ENCODE measurements around the gene OGDHL.
A peak's percentile ranks its signal among the peaks of the same experiment; 100 is the strongest.
"Not testable (repeated sequence)": the region's sequence is repeated elsewhere in the genome, so short reads cannot be mapped to it uniquely, and the experiment has no call there.

The OGDHL gene

GRCh38 chr10:49756031-49756430 is 6.1 kb downstream of the OGDHL start:
- no peak for DNase-seq

- DNase-seq = not testable (repeated sequence)
Measured at GRCh38 chr10:49754951-49755350, 7.2 kb downstream of the OGDHL start.

GRCh38 chr10:49752584-49752983 is 9.5 kb downstream of the OGDHL start:
- no peak for DNase-seq

- no peak for DNase-seq
Measured at GRCh38 chr10:49751636-49752510, 10.2 kb downstream of the OGDHL start.

- DNase-seq = no peak
Measured at GRCh38 chr10:49751216-49751615, 10.9 kb downstream of the OGDHL start.

- no peak for DNase-seq
Measured at GRCh38 chr10:49750546-49750945, 11.6 kb downstream of the OGDHL start.

GRCh38 chr10:49749556-49750491 is 12.3 kb downstream of the OGDHL start:
- DNase-seq = no peak

GRCh38 chr10:49749144-49749543 is 13.0 kb downstream of the OGDHL start:
- no peak for DNase-seq

GRCh38 chr10:49748006-49748405 is 14.1 kb downstream of the OGDHL start:
- DNase-seq = no peak

- no peak for DNase-seq
Measured at GRCh38 chr10:49747303-49747646, 14.8 kb downstream of the OGDHL start.

GRCh38 chr10:49746626-49747302 is 15.4 kb downstream of the OGDHL start:
- DNase-seq = no peak

- no peak for DNase-seq
Measured at GRCh38 chr10:49745756-49746155, 16.4 kb downstream of the OGDHL start.

GRCh38 chr10:49744924-49745605 is 17.1 kb downstream of the OGDHL start:
- DNase-seq = no peak

GRCh38 chr10:49744091-49744685 is 17.9 kb downstream of the OGDHL start:
- DNase-seq = no peak

- no peak for DNase-seq
Measured at GRCh38 chr10:49743464-49744075, 18.6 kb downstream of the OGDHL start.

GRCh38 chr10:49742683-49743463 is 19.2 kb downstream of the OGDHL start:
- DNase-seq = no peak

GRCh38 chr10:49741108-49741995 is 20.8 kb downstream of the OGDHL start:
- peak in 1 of 5 experiments; percentile 26 for DNase-seq

GRCh38 chr10:49740346-49741107 is 21.6 kb downstream of the OGDHL start:
- DNase-seq = no peak

- DNase-seq = no peak
Measured at GRCh38 chr10:49739426-49739825, 22.7 kb downstream of the OGDHL start.
